Activated T-cell treated with anti-CD3 and anti-CD28 coated beads for 48 hours (primary cell): ENCODE data around the gene SNX22.

Experiments used
- DNase-seq: peaks from one replicate; pipeline ENCODE4 v3.0.0-alpha.2; 2020; ENCODE audit warnings: low read depth

The SNX22 gene

GRCh38 chr15:64134345-64134829 lies 17.1 kb upstream of the SNX22 start:
- no peak for DNase-seq

- DNase-seq: no peak
These were observed 15.2 kb upstream of the SNX22 start for GRCh38 chr15:64136347-64136746.

DNA sequence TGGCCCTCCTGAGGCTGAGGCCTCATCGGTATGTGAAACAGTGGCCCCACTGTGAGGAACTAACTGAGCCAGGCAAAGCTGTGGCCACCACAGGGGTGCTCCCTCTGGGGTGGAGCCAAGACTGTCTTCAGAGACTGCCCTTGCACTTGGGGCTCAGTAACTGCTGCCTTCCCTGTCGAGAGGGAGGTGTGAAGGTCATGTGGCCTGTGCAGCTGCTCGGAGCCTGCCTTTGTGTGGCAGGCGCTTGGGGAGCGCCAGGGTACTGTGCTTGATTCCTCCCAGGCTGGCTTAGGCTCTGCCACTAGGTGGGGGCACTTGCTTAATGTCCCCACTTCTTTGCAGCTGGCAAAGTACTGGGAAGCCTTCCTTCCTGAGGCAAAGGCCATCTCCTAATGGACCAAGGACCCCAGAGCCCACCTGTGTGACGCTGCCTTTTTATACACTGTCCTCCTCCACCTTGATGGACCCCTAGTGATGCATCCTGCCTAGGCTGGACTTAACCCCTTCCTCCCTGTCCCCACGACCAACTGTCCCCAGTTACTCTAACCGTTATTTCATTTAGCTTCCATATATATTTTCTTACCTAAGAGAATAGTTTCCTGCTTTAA lies 14.2 kb upstream of the SNX22 start:
- no peak for DNase-seq

- DNase-seq: no peak
These were observed 13.1 kb upstream of the SNX22 start for GRCh38 chr15:64138331-64138941.

- DNase-seq: no peak
These were observed 9.6 kb upstream of the SNX22 start for GRCh38 chr15:64141798-64142512.

DNA sequence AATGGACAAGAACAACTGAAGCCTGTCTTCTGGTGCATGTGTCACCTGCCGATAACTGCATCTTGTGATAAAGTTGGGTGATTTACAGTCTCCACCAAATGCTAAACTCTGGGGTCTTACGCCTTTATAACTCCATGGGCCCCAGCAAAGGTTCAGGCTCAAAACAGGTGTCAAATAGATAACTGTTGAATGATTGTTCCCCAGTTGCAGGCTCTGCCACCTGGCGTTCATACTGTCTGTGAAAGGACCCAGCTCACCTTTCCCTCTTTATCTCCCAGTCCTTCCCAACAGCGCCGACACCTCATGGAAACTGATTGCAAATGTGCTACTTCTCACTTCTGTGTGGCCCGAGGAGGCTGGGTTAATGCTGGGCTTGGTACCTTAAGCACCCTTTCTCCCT lies 8.3 kb upstream of the SNX22 start:
- no peak for DNase-seq

GRCh38 chr15:64144192-64144564 lies 7.4 kb upstream of the SNX22 start:
- no peak for DNase-seq

DNA sequence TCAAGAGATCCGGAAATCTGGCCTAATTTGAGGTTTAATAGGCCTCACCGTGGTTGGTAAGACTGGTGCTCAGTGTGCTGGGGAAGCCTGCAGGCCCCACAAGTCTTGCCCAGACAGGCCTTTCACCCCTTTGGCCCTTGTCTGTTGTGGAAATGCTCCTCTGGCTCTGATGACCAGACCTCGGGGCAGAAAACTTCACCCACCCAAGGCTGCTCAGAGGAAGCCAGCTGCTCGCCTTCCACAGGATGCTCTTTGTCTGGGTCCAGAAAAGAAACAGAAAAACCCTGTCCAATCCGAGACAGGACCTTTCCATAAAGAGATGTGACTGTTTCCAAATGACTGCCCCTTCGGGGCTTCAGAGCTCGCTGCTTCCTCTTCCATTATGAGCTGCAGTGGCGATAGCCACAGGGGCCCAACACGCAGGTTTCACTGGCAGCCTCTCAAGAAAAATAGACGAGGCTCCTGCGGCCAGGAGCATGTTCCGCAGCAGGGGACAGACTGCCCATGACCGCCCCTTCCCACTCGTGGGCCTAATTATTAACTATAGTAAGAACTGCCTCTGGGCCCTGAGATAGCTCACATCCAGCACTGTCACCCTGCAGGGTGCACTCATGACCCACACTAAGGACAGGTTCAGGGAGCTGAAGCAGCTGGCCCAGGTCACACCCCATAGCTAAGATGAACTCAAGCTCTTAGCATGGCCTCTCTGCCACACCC lies 6.8 kb upstream of the SNX22 start:
- DNase-seq: no peak

- DNase-seq: no peak
These were observed 5.5 kb upstream of the SNX22 start for GRCh38 chr15:64146041-64146440.

DNA sequence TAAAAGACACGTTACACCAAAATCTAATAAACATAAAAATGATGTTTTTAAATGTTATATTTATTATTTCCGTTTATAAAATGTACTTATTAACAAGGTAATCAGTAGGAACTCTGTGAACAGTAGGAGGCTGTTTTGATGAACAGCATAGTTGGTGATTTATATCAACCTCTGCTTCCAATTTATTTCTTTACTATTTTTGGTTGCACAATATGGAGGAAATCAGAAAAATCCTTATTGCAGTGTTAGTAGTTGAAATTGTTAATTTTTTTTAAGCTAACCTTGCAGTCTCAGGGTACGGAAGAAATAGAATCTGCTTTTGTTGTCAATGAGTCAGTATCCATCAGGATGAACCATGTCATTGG lies 5.0 kb upstream of the SNX22 start:
- DNase-seq: no peak

GRCh38 chr15:64146885-64147681 lies 4.4 kb upstream of the SNX22 start:
- DNase-seq: no peak

DNA sequence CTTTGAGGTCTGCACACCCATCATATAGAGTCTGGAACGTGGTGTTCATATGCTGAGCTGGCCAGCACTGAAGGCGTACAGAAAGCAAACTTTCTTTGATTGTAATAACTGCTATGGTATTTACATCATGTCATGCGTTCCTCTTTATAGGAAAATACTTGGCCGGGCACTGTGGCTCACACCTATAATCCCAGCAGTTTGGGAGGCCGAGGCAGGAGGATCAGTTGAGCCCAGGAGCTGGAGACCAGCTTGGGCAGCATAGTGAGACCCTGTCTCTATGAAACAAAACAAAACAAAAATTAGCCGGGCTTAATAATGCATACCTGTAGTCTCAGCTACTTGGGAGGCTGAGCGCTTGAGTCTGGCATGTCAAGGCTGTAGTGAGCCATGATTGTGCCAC lies 3.4 kb upstream of the SNX22 start:
- no peak for DNase-seq

- DNase-seq: no peak
These were observed 3.0 kb upstream of the SNX22 start for GRCh38 chr15:64148581-64148980.

DNA sequence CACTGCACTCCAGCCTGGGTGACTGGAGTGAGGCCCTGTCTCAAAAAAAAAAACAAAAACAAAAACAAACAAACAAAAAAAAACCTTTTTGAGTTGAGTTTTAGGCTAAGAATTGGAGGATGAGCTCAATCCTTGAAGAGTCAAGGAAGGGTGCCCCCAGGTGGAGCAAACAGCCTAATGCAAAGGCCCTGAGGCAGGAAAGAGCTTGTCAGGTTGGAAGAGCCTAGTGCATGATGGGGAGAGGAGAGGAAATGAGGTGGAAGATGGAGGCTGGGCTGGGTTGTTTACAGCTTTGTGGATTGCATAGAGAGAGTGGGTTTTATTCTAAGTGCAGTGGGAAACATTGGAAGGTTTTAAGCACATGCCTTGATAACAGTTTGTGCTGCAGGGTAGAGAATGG lies 2.1 kb upstream of the SNX22 start:
- no peak for DNase-seq

DNA sequence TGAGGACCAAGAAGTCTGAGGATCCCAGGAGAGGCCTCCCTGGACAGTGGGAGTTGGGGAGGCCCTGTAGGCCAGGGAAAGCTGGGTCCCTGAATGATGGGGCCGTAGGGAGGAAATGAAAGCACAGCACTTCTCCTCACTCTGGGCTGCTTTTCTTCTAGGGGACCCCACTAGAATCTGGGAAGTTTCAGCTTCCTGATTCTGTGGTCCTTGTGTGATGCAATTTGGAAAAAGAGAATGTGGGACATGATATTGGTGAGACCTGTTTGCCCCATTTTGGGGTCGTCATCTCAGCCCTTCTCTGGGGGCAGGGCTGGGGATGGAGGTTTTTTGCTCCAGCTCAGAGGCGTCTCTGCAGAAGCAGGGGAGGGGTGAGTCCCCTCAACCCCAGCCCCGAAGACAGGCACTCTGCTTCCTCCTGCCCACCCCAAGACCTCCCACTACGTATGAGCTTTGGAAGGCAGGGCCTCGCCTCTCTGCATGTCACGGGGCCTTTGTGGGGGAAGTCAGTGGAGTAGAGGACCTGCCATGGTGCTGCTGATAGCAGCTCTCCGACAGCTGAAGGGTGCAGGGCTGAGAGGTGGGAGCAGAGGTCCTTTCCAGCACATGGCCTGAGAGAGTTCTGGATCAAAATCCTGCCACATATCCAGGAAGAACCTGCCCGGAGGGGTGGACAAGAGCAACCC lies 1.5 kb upstream of the SNX22 start:
- DNase-seq: no peak

DNA sequence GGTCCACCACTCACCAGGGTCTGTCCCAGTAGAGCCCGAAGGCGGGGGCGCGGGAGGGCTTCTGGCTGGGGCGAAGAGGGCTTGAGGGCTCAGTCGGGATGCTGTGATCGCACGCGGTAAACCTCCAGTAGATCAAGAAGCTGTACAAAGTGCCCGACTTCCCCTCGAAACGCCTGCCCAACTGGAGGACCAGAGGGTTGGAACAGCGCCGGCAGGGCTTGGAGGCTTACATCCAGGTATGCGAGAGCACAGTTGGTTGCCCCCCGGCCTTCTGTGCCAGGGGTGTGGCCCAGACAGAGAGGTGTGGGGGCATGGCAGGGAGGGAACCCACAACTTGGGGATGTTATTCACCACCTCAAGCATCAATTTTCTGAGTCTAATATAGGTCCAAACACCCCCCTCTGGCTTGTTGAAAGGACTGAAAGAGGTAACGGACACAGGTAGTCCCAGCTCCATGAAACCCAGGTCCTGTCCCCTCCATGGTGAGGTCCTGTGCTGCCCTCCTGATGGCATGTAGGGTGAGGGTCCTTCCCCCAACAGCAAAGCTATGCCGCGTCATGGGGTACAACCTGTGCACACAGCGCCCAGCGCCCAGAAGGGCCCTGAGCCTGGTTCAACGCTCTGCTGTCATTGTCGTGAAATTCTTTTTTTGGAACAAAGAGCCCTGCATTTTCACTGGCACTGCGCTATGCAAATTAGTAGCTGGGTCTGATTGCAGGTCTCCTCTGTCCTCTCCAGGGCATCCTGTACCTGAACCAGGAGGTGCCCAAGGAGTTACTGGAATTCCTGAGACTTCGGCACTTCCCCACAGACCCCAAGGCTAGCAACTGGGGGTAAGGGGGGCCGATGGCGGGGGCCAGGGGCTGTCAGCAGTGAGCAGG lies 1.2 kb downstream of the SNX22 start:
- DNase-seq: no peak

DNA sequence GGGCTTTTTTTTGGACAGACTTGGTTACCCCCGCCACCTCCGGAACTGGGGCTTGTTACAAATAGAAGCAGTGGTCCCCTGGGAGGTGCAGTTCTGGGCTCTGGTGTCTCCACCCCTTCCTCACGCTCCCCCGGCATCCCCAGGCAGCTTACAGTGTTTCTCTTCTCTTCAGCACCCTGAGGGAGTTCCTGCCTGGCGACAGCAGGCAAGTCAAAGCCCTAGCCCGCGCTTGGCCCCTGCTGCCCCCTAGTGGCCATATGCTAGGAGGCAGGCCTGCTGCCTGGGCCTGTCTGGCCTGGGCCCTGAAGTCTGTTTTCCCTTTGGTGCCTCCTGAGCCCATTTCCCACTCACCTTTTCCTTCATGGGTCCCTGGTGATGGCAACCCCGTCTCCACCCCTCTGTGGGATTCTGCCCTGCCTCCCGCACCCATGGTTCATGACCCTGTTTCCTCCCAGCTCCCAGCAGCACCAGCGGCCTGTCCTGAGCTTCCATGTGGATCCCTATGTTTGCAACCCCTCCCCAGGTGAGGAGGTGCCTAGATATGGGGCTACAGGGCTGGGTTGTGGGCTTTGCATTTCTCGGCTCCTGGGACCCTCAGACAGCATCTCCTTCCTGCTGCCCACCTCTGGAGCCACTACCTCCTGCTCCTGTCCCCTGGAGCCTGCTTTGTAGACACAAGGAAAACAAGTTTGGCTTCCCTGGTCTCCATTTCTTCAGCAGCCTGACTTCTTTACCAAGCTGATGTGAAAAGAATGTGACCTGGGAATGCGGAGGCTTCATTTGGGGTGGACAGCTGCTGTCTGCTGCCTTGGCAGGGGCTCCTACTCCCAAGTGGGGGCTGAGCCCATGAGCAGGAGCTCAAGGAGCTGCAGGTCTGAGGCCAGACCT lies 2.2 kb downstream of the SNX22 start:
- DNase-seq: peak; percentile 87

- DNase-seq: no peak
These were observed 4.5 kb downstream of the SNX22 start for GRCh38 chr15:64155802-64156651.
